Measurements from ENCODE around the gene STXBP5. TPM values are rescaled to one million over a fixed set of nuclear protein-coding genes. Genes with fewer than 3 reads are reported as not detected.

Gene STXBP5
- total RNA-seq, 2 experiments from 2014 or later = 20.2 to 21.5 TPM

GRCh38 chr6:147287869-147288271, 83.7 kb downstream of the STXBP5 start:
- POLR2A ChIA-PET = no interaction called here
- no peaks in the 10 kb centered on the region for H3K27me3 Mint-ChIP-seq
- intact Hi-C loops (cut with micrococcal nuclease) = no loop called here

GRCh38 chr6:147297124-147297523, 92.9 kb downstream of the STXBP5 start:
- Mint-ChIP-seq H3K27me3 (no peaks in the 10 kb centered on the region), H3K36me3 (peaks cover 71% of the 10 kb centered on the region), H3K9me3 (peaks cover 56% of the 10 kb centered on the region), H3K27ac (no peak overlapping the region), H3K4me1 (ENCODE audit: low read depth) (peaks cover 23% of the 10 kb centered on the region), H3K4me3 (no peak overlapping the region)
- intact Hi-C loops (cut with micrococcal nuclease) = loop anchor here (1.0 kb wide), 1 partner anchor 25 kb away; no protein-coding TSS in a partner anchor
- POLR2A ChIA-PET = no interaction called here
- CTCF ChIA-PET = no interaction called here
- no peak for DNase-seq

More at GRCh38 chr6:147287869-147288271, 83.7 kb downstream of the STXBP5 start:
- Mint-ChIP-seq H3K4me1 (ENCODE audit: low read depth) (peaks cover 20% of the 10 kb centered on the region), H3K27ac (no peak overlapping the region), H3K9me3 (no peaks in the 10 kb centered on the region), H3K36me3 (peaks cover 22% of the 10 kb centered on the region), H3K4me3 (no peak overlapping the region)
- no peak for DNase-seq
- CTCF ChIA-PET = interaction anchor here (0.6 kb wide), 1 partner anchor 362 kb away, joined by 3 read pairs; no protein-coding TSS in a partner anchor

- H3K9me3 Mint-ChIP-seq = peaks cover 59% of the 10 kb centered on the region
- intact Hi-C loops (cut with micrococcal nuclease) = loop anchor here (1.0 to 2.0 kb wide), 3 partner anchors 15 to 29 kb away; no protein-coding TSS in a partner anchor
- ChIA-PET CTCF (interaction anchor here (0.6 kb wide), 1 partner anchor 11 kb away, joined by 3 read pairs; no protein-coding TSS in a partner anchor), POLR2A (no interaction called here)
- DNase-seq = no peak
- no peak overlapping the region for H3K27ac Mint-ChIP-seq
- H3K4me1 Mint-ChIP-seq (ENCODE audit: low read depth) = peaks cover 23% of the 10 kb centered on the region
- H3K4me3 Mint-ChIP-seq = peak overlapping the region; percentile 10
- H3K27me3 Mint-ChIP-seq = no peaks in the 10 kb centered on the region
- peaks cover 73% of the 10 kb centered on the region for H3K36me3 Mint-ChIP-seq
Observed at GRCh38 chr6:147297663-147298316, 93.6 kb downstream of the STXBP5 start.

GRCh38 chr6:147298461-147298860, 94.2 kb downstream of the STXBP5 start:
- intact Hi-C loops (cut with micrococcal nuclease) = loop anchor here (1.0 to 2.0 kb wide), 2 partner anchors 16 to 30 kb away; no protein-coding TSS in a partner anchor
- CTCF ChIA-PET = no interaction called here
- peak overlapping the region; percentile 7 for H3K27ac Mint-ChIP-seq

GRCh38 chr6:147299035-147299434, 94.8 kb downstream of the STXBP5 start:
- H3K36me3 Mint-ChIP-seq = peaks cover 76% of the 10 kb centered on the region
- no peaks in the 10 kb centered on the region for H3K27me3 Mint-ChIP-seq
- POLR2A ChIA-PET = no interaction called here
- peaks cover 23% of the 10 kb centered on the region for H3K4me1 Mint-ChIP-seq (ENCODE audit: low read depth)
- H3K4me3 Mint-ChIP-seq = no peak overlapping the region
- H3K27ac Mint-ChIP-seq = no peak overlapping the region
- intact Hi-C loops (cut with micrococcal nuclease) = loop anchor here (2.0 kb wide), 1 partner anchor 16 kb away; no protein-coding TSS in a partner anchor
- H3K9me3 Mint-ChIP-seq = peaks cover 67% of the 10 kb centered on the region
- CTCF ChIA-PET = no interaction called here
- no peak for DNase-seq

More at GRCh38 chr6:147298461-147298860, 94.2 kb downstream of the STXBP5 start:
- Mint-ChIP-seq H3K36me3 (peaks cover 75% of the 10 kb centered on the region), H3K4me1 (ENCODE audit: low read depth) (peaks cover 23% of the 10 kb centered on the region), H3K27me3 (no peaks in the 10 kb centered on the region), H3K9me3 (peaks cover 63% of the 10 kb centered on the region), H3K4me3 (no peak overlapping the region)
- POLR2A ChIA-PET = no interaction called here
- DNase-seq = no peak

GRCh38 chr6:147301070-147301469, 96.9 kb downstream of the STXBP5 start:
- H3K36me3 Mint-ChIP-seq = peaks cover 73% of the 10 kb centered on the region
- POLR2A ChIA-PET = no interaction called here
- no peak overlapping the region for H3K27ac Mint-ChIP-seq
- peaks cover 54% of the 10 kb centered on the region for H3K9me3 Mint-ChIP-seq
- intact Hi-C loops (cut with micrococcal nuclease) = no loop called here
- CTCF ChIA-PET = no interaction called here
- H3K27me3 Mint-ChIP-seq = no peaks in the 10 kb centered on the region
- no peak for DNase-seq
- no peak overlapping the region for H3K4me3 Mint-ChIP-seq
- H3K4me1 Mint-ChIP-seq (ENCODE audit: low read depth) = peaks cover 23% of the 10 kb centered on the region

- H3K27ac Mint-ChIP-seq = no peak overlapping the region
- DNase-seq = no peak
- CTCF ChIA-PET = no interaction called here
- peaks cover 26% of the 10 kb centered on the region for H3K9me3 Mint-ChIP-seq
- H3K4me3 Mint-ChIP-seq = no peak overlapping the region
- intact Hi-C loops (cut with micrococcal nuclease) = no loop called here
- H3K4me1 Mint-ChIP-seq (ENCODE audit: low read depth) = peaks cover 5% of the 10 kb centered on the region
- H3K27me3 Mint-ChIP-seq = no peaks in the 10 kb centered on the region
- POLR2A ChIA-PET = no interaction called here
- peaks cover 46% of the 10 kb centered on the region for H3K36me3 Mint-ChIP-seq
Observed at GRCh38 chr6:147304016-147304415, 99.8 kb downstream of the STXBP5 start.

DNA sequence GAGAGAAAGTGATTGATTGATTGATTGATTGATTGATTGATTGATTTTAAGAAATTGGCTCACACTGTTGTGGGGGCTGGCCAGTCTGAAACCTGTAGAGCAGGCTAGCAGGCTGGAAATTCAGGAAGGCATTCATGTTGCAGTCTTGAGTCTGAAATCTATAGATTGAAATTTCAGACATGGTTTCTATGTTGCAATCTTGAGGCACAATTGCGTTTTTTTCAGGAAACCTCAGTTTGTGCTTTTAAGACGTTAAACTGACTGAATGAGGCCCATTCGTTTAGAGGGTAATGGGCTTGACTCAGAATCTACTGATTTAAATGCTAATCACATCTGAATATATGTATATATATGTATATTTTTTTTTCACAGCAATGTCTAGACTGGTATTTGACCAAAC, 106.3 kb downstream of the STXBP5 start:
- ChIA-PET CTCF (no interaction called here), POLR2A (no interaction called here)
- no peaks in the 10 kb centered on the region for H3K9me3 Mint-ChIP-seq
- H3K27ac Mint-ChIP-seq = no peak overlapping the region
- intact Hi-C loops (cut with micrococcal nuclease) = no loop called here
- DNase-seq = no peak
- H3K27me3 Mint-ChIP-seq = no peaks in the 10 kb centered on the region
- H3K36me3 Mint-ChIP-seq = peaks cover 15% of the 10 kb centered on the region
- H3K4me1 Mint-ChIP-seq (ENCODE audit: low read depth) = no peaks in the 10 kb centered on the region
- H3K4me3 Mint-ChIP-seq = no peak overlapping the region

GRCh38 chr6:147311218-147311617, 107.0 kb downstream of the STXBP5 start:
- H3K27ac Mint-ChIP-seq = no peak overlapping the region
- POLR2A ChIA-PET = no interaction called here
- no peaks in the 10 kb centered on the region for H3K4me1 Mint-ChIP-seq (ENCODE audit: low read depth)
- no peak overlapping the region for H3K4me3 Mint-ChIP-seq
- CTCF ChIA-PET = no interaction called here
- DNase-seq = no peak
- intact Hi-C loops (cut with micrococcal nuclease) = no loop called here
- H3K36me3 Mint-ChIP-seq = peaks cover 16% of the 10 kb centered on the region
- H3K9me3 Mint-ChIP-seq = no peaks in the 10 kb centered on the region
- no peaks in the 10 kb centered on the region for H3K27me3 Mint-ChIP-seq

DNA sequence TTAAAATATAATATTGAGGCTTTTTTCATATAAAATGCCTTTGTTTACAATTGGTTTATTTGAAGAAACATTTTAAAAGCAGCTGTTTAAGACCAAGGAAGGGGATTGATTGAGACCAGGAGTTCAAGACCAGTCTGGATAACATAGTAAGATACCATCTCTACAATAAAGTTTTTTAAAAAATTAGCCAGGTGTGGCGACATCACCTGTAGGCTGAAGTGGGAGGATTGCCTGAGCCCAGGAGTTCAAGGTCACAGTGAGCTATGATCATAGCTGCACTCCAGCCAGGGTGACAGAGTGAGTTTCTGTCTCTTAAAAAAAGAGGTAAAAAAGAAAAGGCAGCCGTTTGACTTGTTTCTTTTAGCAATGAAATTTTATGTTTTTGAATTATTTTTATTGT, 117.0 kb downstream of the STXBP5 start:
- Mint-ChIP-seq H3K4me1 (ENCODE audit: low read depth) (peaks cover 17% of the 10 kb centered on the region), H3K4me3 (no peak overlapping the region), H3K27me3 (no peaks in the 10 kb centered on the region), H3K36me3 (peaks cover 18% of the 10 kb centered on the region), H3K27ac (peak overlapping the region; percentile 13), H3K9me3 (no peaks in the 10 kb centered on the region)
- intact Hi-C loops (cut with micrococcal nuclease) = loop anchor here (5.0 kb wide), 1 partner anchor 1121 kb away; no protein-coding TSS in a partner anchor
- ChIA-PET POLR2A (no interaction called here), CTCF (no interaction called here)
- DNase-seq = no peak

GRCh38 chr6:147322299-147323162, 118.3 kb downstream of the STXBP5 start:
- intact Hi-C loops (cut with micrococcal nuclease) = loop anchor here (1.0 to 5.0 kb wide), 10 partner anchors 25 to 1120 kb away; no protein-coding TSS in a partner anchor
- CTCF ChIA-PET = no interaction called here
- peak overlapping the region; percentile 90 for H3K27ac Mint-ChIP-seq
- peaks cover 25% of the 10 kb centered on the region for H3K36me3 Mint-ChIP-seq
- peak overlapping the region; percentile 28 for H3K4me3 Mint-ChIP-seq
- peak; percentile 25 for DNase-seq
- POLR2A ChIA-PET = no interaction called here
- H3K27me3 Mint-ChIP-seq = no peaks in the 10 kb centered on the region
- no peaks in the 10 kb centered on the region for H3K9me3 Mint-ChIP-seq
- H3K4me1 Mint-ChIP-seq (ENCODE audit: low read depth) = peaks cover 17% of the 10 kb centered on the region

DNA sequence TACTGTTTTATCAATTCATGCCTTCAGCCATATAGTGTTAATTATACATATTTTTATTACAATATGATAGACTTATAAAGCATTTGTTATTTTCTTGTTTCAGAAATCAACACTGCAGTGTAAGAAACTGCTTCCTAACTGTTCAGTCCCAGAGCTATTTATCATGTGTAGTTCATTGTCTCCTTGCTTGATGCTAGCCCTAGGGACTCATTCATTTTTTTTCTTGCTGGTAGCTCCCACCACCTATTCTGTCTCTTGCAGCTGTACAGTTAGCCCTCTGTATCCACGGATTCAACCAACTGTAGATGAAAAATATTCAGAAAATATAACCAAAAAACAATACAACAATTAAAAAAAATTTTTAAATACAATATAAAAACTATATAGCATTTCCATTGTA, 121.3 kb downstream of the STXBP5 start:
- H3K4me1 Mint-ChIP-seq (ENCODE audit: low read depth) = peaks cover 17% of the 10 kb centered on the region
- POLR2A ChIA-PET = no interaction called here
- H3K36me3 Mint-ChIP-seq = peaks cover 34% of the 10 kb centered on the region
- intact Hi-C loops (cut with micrococcal nuclease) = no loop called here
- CTCF ChIA-PET = no interaction called here
- H3K4me3 Mint-ChIP-seq = no peak overlapping the region
- H3K27me3 Mint-ChIP-seq = no peaks in the 10 kb centered on the region
- H3K27ac Mint-ChIP-seq = no peak overlapping the region
- no peak for DNase-seq
- no peaks in the 10 kb centered on the region for H3K9me3 Mint-ChIP-seq

Measured in activated CD4-positive, alpha-beta memory T cell treated with anti-CD3 and anti-CD28 coated beads for 36 hours (primary cell).